HG02678 (cell line): ENCODE measurements around the gene CD200R1L.
"Not testable (repeated sequence)": the region's sequence is repeated elsewhere in the genome, so short reads cannot be mapped to it uniquely, and the experiment has no call there.

Experiments
- ATAC-seq: cut with Tn5 transposase; IDR thresholded peaks from one replicate; pipeline ENCODE4 v1.9.1; 2021; ENCODE audit warnings: mild to moderate bottlenecking, moderate library complexity; ENCODE audit not compliant: unreplicated experiment

CD200R1L gene, protein sequence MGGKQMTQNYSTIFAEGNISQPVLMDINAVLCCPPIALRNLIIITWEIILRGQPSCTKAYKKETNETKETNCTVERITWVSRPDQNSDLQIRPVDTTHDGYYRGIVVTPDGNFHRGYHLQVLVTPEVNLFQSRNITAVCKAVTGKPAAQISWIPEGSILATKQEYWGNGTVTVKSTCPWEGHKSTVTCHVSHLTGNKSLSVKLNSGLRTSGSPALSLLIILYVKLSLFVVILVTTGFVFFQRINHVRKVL

DNA sequence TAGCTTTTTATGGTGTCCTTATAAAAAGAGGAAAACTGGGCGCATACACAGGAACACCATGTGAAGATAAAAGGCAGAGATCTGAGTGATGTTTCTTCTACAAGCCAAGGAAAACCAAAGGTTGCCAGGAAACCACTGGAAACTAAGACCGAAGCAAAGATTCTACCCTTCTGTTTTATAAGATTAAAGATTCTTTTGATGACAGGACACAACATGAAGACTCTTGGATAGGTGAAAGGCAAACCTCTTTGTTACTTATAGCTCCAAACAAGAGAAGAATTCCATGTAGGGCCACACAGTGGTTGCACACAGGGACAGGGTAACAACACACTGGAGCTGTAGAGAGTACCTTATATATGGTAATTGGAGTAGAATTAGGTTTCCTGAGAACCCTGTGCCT is at the start of gene CD200R1L:
CD200R1L (minus strand) TSS at position 101 of the 400 bp plus-strand sequence. CDS start 17,497 bp downstream, outside the sequence.
- no peak for ATAC-seq

DNA sequence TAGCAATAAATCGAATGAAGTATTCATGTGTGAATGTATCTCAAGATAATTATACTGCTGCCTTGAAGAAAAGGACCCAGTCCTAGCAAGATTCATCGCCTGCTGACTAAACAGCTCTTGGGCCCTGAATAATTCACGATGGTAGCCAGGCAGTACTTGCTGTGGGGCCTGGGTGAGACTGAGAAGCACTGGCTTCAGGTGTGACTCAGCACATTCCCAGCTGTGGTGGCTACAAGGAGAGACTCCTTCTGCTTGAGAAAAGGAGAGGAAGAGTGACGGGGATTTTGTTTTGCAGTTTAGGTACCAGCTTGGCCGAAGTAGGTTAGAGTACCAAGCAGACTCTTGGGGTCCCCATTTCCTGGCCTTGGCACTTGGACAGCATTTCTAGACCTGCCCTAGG is 47.6 kb upstream of the CD200R1L start:
- ATAC-seq: no peak

- no peak for ATAC-seq
Measured at GRCh38 chr3:112889357-112889756, 42.7 kb upstream of the CD200R1L start.

DNA sequence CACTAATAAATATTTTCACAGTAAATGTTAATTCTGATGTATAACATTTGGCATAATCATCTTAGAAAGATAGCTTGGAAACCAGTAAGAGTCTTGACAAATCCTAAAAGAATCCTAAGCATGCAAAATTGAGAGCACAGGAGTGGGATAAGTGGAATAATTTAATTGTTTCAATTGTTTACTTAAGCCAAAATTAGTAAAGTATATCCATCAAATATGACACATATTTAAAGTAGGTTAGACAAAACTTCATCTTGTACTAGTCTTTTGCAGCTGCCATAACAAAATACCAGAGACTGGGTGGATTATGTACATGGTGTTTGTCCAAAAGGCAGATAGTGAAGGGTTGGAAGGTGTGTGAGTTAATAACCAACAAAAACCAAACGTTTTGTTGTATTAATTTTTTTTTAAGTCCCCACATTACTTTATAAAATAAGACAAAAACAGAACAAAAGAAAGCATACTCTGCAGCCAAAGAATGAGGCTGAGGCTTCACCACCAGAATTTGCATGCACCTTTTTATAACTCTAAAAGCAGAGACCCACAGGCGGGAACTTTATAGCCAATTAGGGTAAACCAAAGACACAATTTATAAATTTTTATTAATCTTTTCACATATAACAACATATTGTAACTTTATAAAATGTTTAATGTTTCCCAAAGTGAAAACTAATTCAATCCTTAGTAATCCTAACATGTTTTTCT is 41.9 kb upstream of the CD200R1L start:
- peak; percentile 67 for ATAC-seq

GRCh38 chr3:112884678-112885290 is 38.1 kb upstream of the CD200R1L start:
- no peak for ATAC-seq

DNA sequence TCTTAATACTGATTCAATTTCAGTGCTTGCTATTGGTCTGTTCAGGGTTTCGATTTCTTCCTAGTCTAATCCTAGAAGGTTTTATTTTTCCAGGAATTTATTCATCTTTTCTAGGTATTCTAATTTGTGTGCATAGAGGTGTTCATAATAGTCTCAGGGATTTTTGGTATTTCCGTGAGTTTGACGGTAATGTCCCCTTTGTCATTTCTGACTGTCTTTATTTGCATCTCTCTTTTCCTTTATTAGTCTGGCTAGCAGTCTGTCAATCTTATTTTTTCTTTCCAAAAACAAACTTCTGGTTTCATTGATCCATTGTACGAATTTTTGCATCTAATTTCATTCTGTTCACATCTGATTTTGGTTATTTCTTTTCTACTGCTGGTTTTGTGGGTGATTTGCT is 35.2 kb upstream of the CD200R1L start:
- no peak for ATAC-seq

DNA sequence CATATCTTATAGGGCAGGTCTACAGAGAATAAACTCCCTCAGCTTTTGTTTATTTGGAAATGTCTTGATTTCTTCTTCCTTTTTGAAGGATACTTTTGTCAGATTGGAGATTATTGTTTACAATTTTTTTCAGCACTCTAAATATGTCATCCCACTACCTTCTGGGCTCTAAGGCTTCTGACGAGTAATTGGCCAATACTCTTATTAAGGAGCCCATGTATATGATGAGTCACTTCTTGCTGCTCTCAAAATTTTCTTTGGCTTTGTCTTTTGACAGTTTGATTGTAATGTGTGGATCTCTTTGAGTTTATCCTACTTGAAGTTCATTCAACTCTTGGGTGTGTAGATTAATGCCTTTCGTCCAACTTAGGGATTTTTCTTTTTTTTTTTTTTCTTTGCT is 28.9 kb upstream of the CD200R1L start:
- no peak for ATAC-seq

- peak; percentile 54 for ATAC-seq
Measured at GRCh38 chr3:112874725-112875124, 28.1 kb upstream of the CD200R1L start.

DNA sequence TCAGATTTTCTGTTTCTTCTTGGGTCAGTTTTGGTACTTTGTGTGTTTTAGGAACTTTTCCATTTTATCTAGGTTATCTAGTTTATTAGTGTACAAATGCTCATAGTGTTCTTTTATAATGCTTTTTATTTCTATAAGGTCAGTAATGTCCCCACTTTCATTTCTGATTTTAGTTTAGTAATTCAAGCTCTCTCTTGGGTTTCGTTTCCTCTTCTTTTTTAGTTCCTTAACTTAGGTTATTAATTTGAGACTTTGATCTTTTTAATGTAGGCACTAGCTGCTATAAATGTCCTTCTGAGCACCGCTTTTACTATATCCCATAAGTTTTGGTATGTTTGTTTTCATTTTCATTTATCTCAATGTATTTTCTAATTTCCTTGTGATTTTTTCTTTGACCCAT is 27.0 kb upstream of the CD200R1L start:
- ATAC-seq: peak; percentile 68

DNA sequence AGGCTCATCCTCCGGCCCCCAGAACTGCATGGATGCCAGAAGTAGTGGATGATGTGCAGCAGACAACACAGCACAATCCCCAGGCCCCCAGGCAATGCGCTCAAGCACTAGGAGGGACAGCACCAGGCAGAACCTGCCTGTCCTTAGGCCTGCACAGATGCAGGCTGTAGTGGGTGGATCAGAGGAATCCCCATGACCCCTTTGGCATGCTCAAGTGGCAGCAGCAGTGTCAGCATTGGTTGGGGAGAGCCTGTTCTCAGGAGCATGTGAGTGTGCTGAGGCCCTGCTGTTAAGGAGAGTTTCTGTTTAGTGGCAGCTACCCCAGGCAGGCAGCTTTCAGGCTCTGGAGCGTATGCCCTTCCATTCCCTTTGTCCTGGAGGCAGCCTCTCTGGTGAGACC is 25.1 kb upstream of the CD200R1L start:
- ATAC-seq: no peak

GRCh38 chr3:112865757-112866156 is 19.1 kb upstream of the CD200R1L start:
- no peak for ATAC-seq

- ATAC-seq: no peak
Measured at GRCh38 chr3:112860898-112861297, 14.2 kb upstream of the CD200R1L start.

- ATAC-seq: no peak
Measured at GRCh38 chr3:112858410-112859069, 11.9 kb upstream of the CD200R1L start.

DNA sequence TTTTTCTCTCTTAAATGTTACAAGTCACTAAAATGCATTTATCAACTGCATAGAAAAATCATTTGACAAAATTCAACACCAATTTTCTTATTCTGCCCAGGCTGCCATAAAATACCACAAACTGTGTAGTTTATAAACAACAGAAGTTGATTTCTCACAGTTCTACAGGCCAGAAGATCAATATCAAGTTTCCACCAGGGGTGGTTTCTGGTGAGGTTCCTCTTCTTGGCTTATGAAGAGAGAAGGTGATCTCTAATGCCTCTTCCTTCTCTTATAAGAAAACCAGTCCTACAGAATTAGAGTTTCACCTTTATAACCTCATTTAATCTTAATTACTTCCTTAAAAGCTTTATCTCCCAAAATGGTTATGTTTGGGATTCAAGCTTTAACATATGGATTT is 10.9 kb upstream of the CD200R1L start:
- ATAC-seq: no peak

- ATAC-seq: no peak
Measured at GRCh38 chr3:112856537-112856936, 9.9 kb upstream of the CD200R1L start.

GRCh38 chr3:112855883-112856282 is 9.2 kb upstream of the CD200R1L start:
- no peak for ATAC-seq

- not testable (repeated sequence) for ATAC-seq
Measured at GRCh38 chr3:112855074-112855473, 8.4 kb upstream of the CD200R1L start.

GRCh38 chr3:112848196-112848595 is 1.5 kb upstream of the CD200R1L start:
- no peak for ATAC-seq

DNA sequence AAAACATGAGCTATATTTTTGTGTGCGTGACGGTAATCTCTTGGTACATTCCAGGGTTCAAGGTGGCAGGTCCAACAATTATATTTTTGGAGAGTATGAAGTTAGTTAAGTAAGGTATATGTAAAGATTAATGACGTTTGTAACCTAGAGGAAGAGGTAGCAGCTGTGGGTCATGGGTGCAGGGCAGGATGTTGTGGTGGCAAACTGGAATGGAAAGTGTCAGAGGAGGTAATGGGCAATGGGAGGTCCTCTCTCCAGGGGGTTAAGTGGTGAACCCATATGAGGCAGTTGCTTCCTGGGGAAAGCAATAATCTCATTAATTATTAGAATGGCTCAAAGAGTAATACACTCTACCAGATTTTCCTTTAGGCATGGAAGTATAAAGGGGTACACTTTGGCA is 1.0 kb upstream of the CD200R1L start:
- peak; percentile 58 for ATAC-seq

DNA sequence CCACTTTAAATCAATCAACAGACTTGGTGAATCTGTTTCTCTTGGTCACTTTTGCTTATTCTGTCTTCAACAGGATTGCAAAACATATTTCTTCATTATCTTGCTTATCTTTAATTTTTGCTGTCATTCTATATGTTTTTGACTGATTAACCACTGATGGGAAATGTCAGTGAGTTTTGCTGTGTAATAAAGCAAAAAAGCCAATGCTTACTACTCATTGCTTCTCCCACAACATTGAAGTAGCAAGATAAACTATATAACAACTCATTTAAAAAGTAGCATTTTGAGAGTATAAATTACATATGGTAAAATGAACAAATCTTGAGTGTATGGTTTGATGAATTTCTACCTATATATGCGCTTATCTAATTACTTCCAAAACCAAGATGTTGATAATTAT is 892 bp downstream of the CD200R1L start:
- ATAC-seq: no peak

DNA sequence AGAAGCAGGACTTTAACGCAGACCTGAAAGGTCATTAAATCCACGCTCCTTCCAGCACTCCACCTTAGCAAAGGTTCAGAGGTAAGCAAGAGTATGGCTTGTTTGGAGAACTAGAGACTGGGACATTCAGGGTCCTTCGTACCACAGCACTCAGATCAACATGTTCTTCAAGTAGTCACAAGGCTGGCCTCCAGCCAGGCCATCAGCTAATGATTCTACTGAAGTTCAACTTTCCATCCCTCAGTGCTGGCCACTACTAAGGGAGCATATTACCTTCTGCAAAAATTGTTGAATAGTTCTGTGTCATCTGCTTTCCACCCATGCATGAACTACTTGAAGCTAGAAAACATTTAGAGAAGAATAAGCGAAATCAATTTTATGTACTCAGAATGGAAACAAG is 17.6 kb downstream of the CD200R1L start:
- ATAC-seq: no peak
